ENCODE measurements around the gene ECM2.

- TF ChIP-seq CTCF (conservative IDR thresholded peaks at IDR 0.05; ENCODE audit: low read depth, low read length), result no peak
- TF ChIP-seq EZH2 (IDR thresholded peaks at IDR 0.05; ENCODE audit: low read length, unreplicated experiment), result no peak
- no peak for TF ChIP-seq EZH2phosphoT487 (IDR thresholded peaks at IDR 0.05; ENCODE audit: borderline replicate concordance, low read length)
These were observed 19.3 kb downstream of the ECM2 start for GRCh38 chr9:92516521-92516920.
